HG02588 (cell line): ENCODE measurements around the gene XRCC1.
"Not testable (repeated sequence)": the region's sequence is repeated elsewhere in the genome, so short reads cannot be mapped to it uniquely, and the experiment has no call there.

Experiments
- ATAC-seq: cut with Tn5 transposase; IDR thresholded peaks from one replicate; pipeline ENCODE4 v1.9.1; 2021; ENCODE audit warnings: mild to moderate bottlenecking, moderate library complexity; ENCODE audit not compliant: unreplicated experiment

Gene XRCC1

GRCh38 chr19:43599635-43600295 lies 24.4 kb upstream of the XRCC1 start:
- ATAC-seq: no peak

GRCh38 chr19:43598445-43599240 lies 23.3 kb upstream of the XRCC1 start:
- no peak for ATAC-seq

- no peak for ATAC-seq
Observed at GRCh38 chr19:43597876-43598275, 22.5 kb upstream of the XRCC1 start.

DNA sequence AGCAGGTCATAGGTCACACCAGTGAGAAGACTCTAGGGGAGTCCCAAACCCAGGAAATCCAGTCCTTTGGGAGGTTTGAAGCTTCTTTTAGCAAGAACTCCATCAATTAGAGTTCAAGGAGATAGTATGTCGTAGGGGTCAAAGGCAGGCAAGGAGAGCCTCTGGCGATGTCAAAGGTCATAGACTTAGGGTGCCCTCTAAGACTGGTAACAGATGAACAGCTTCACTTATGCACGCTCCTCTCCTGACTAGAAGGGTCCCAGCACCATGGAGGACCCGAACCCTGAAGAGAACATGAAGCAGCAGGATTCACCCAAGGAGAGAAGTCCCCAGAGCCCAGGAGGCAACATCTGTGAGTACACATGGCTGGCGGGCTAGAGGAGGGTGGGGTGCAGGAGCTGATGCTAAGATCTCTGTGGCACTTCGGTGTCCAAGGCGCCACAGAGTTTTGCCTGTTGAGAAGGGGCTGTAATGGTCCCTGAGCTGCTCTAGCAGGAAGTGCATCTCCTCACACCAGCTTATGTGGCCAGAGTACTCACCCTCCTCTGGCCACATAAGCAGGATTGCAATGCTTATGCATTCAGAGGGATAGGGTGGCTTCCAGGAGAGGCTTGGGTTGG lies 21.6 kb upstream of the XRCC1 start:
- ATAC-seq: no peak

DNA sequence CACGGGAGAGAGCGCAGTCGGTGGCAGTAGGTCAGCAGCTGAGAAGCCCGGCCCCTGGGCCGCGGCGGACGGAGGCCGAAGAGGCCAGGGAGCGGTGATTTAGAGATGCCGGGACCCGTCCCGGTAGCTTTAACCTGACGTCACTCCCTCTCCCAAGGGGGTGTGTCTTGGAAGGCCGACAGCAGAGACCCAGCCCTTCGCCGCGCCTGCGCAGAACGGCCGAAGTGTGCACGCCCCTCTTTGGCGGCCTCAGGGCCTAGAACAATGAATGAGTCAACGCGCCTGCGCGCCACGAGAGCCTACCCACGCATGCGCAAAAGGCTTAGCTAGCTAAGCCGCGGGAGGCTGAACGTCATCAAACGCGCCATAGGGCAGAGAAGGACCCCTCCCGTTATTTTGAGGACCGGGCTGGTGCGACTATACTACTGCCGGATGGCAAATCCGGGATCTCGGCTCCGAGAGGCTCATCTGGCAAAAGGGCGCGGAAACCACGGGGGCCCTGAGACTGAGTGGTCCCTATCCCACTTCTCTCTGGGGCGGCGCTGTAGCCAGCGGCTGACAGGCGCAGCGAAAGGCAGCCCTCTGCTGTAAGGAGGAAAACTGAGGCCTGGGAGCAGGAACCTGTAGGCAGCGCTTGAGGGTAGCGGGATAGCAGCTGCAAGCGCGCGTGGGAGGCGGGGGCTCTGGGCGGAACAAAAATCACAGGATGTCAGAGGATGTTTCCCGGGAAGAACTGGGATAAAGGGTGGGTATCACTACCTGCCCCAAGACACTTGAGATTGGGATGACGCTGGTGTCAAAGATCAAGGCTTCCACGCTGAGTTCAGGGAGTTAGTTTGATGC lies 20.9 kb upstream of the XRCC1 start, which contains the start of the genes IRGQ and ZNF576:
Gene IRGQ, minus strand, starts transcription at position 136 of the 843 bp plus-strand sequence. CDS start 796 bp downstream, outside the sequence.
Gene ZNF576, plus strand, starts transcription at position 597 of the 843 bp plus-strand sequence. CDS start 514 bp downstream, outside the sequence.
- ATAC-seq: peak; percentile 81

GRCh38 chr19:43595605-43595998 lies 20.3 kb upstream of the XRCC1 start:
- ATAC-seq: no peak

- no peak for ATAC-seq
Observed at GRCh38 chr19:43594710-43595604, 19.6 kb upstream of the XRCC1 start.

GRCh38 chr19:43594081-43594697 lies 18.9 kb upstream of the XRCC1 start:
- ATAC-seq: no peak

DNA sequence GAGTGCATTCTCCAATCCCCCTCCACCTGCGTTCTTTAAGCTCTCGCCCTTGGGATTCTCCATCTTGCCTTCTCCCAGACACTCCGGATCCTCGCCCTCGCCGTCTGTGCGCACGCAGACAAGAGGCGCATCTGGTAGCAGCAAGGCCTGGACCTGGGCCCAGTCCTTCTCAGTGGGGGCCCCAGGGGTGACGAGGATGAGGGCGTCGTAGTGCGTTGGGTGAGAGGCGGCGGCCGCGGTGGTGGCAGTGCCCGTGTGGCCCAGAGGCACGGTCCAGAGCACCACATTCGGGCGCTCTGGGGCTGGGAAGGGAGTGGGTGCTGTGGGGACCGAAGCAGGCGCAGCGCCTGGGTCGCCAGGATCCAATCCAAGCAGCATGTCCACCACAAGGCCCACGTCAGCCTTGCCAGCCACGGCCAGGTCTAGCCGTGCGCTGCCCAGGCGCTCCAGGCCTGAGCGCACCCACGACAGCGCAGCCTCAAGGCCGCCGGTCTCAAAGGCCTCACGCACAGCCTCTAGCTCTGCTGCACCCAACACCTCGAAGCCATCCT lies 17.5 kb upstream of the XRCC1 start:
- no peak for ATAC-seq

DNA sequence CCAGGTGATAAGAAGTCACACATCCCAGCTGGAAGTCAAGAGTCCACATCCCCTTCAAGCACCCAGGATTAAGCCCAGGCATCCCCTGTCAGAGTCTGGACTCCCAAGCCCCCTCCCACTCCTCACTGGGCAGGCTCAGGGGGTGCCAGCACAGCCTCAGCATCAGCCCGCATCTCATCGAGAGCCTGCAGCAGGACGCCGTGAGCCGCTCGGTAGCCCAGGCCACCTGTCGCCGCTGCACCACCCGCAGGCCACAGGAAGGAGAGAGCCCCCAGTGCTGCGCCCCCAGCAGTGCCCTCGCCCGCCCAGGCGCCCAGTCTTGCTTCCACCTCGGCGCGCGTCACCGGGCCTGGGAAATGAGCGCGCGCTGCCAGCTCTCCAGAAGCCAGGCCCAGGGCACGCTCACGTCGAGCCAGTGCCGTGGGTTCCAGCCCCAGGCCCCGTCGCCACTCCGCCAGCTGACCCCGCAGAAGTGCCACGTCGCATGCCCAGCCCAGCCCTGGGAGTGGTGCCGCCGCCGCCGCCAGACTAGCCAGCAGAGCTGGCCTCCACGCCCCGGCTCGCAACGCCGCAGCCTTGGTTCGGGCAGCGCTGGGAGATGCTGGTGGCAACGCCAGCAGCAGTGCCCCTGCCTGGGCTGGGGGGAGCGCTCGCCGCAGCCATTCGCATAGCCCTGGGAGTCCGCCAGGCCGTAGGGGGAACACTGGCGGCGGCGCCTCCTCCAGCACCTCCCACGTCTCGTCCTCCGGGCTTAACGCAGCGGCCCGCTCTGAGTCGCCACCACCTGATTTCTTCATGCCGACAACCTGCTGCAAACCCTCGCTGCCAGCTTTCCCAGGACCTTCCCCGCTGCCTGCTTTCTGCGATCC lies 16.8 kb upstream of the XRCC1 start:
- ATAC-seq: no peak

- no peak for ATAC-seq
Observed at GRCh38 chr19:43589678-43590077, 14.4 kb upstream of the XRCC1 start.

DNA sequence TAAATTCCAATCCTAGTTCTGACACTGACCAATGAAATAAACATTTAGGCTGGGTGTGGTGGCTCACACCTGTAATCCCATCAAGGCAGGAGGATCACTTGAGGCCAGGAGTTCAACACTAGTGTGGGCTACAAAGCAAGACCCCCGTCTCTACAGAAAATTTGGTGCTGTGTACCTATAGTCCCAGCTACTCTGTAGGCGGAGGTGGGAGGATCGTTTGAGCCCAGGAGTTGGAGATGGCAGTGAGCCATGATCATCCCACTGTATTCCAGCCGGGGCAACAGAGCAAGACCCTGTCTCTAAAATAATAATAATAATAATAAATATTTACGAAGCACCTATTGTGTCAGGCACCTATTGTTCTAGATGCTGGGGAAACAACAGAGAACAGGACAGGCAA lies 13.9 kb upstream of the XRCC1 start:
- ATAC-seq: no peak

- ATAC-seq: not testable (repeated sequence)
Observed at GRCh38 chr19:43587029-43587428, 11.7 kb upstream of the XRCC1 start.

- no peak for ATAC-seq
Observed at GRCh38 chr19:43586346-43586745, 11.0 kb upstream of the XRCC1 start.

GRCh38 chr19:43584484-43584883 lies 9.2 kb upstream of the XRCC1 start:
- ATAC-seq: no peak

DNA sequence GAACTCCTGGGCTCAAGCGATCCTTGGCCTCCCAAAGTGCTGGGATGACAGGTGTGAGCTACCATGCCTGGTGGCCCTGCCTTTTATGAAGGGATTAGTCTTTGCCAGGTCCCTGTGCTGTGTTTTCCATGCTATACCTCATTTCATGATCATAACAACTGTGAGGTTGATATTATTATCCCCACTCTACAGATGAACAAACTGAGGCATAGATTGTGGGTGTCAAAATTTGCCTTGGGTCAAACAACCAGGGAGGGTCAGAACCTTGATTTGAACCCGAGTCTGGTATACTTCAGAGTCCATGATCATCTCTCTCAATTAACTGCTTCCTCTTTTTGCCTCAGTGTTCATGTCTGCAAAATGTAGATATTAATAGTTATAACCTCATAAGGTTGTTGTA lies 7.2 kb upstream of the XRCC1 start:
- ATAC-seq: no peak

GRCh38 chr19:43581467-43581866 lies 6.1 kb upstream of the XRCC1 start:
- no peak for ATAC-seq

DNA sequence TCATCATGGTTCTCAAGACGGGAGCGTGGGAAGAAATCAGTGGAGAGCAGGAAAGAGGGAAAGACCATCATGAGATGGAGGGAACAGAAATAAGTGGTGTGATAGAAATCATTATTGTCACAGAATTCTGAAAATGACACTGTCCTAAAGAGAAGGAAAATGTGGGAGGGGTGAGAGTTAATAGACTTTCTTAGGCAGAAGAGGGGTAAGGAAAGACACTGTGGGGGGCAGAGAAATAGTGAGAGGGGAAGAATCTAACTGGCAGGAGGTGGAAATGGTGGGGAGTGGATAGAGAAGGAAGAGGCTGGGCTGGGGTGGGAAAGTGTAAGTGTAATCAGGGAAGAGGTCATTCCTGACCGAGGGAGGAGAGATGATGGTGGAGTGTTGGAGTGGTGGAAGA lies 3.5 kb upstream of the XRCC1 start:
- no peak for ATAC-seq
